K562 (cell line): ENCODE data around the gene CYB5B. TPM values are rescaled to one million over a fixed set of nuclear protein-coding genes. Genes with fewer than 3 reads are reported as not detected.

Experiments used
- ATAC-seq: fragments of 200-7000 bp; cut with Tn5 transposase; 3 replicates; pipeline ENCODE4 v1.9.1; 2020; ENCODE audit warnings: moderate library complexity
- BruUV-seq: library from RNA; stranded (reverse); fragments of 400-500 nt; replicated peaks from 2 replicates; lab custom pipeline; 2021; lab: Mats Ljungman, UMichigan
- CTCF ChIA-PET: fragments of 300-600 bp; formaldehyde crosslinking; extraction: SDS; loops from one replicate; lab custom pipeline; 2021; ENCODE audit warnings: low intra/inter-chr PET ratio; lab: Yijun Ruan, JAX
- POLR2A ChIA-PET: fragments of 300-600, 350-650 bp; sonication (Branson Sonifier 250); formaldehyde crosslinking; extraction: SDS; loops from one replicate; lab custom pipeline; 2021; ENCODE audit warnings: antibody characterized with exemption, inconsistent platforms; lab: Yijun Ruan, JAX
- DNase-seq, 4 experiments: peaks; one replicate each; pipeline versions ENCODE4 v3.0.0 to v3.0.0-alpha.2; 2011 to 2018; ENCODE audit warnings: low spot score in 3 of 4, mixed read lengths in 3 of 4; ENCODE audit errors: extremely low read depth in 1 of 4
- FAIRE-seq: peaks from 2 replicates; lab custom pipeline; 2011; peaks lifted over from hg19 to GRCh38; lab: Jason Lieb, UNC
- H2AFZ ChIP-seq: 2 replicates; pipeline ENCODE4 v1.6.0; 2011; ENCODE audit warnings: low read depth, low read length, control low read depth, inconsistent platforms
- H3K27ac ChIP-seq: fragments of 200-600 bp; 3 replicates; pipeline ENCODE4 v1.8.0; 2011; ENCODE audit warnings: low read depth, mild to moderate bottlenecking, control low read depth, inconsistent platforms, low read length, moderate library complexity, mixed read lengths; ENCODE audit errors: extremely low read depth
- H3K27me3 ChIP-seq, 2 experiments: fragments of 300-600 bp in 1 of 2; 2 replicates in 1 of 2; 3 replicates in 1 of 2; pipeline versions ENCODE4 v1.6.0 to v1.8.0; 2011; ENCODE audit warnings: inconsistent platforms in 2 of 2, low read length in 2 of 2, mild to moderate bottlenecking in 1 of 2, mixed read lengths in 1 of 2, moderate library complexity in 1 of 2; ENCODE audit not compliant: control insufficient read depth in 2 of 2, insufficient read depth in 2 of 2
- H3K36me3 ChIP-seq: fragments of 300-600 bp; 3 replicates; pipeline ENCODE4 v1.8.0; 2011; ENCODE audit warnings: mild to moderate bottlenecking, low read length, inconsistent platforms; ENCODE audit not compliant: control insufficient read depth, insufficient read depth
- H3K4me1 ChIP-seq, 2 experiments: fragments of 200-600 bp in 1 of 2; replicated peaks in 1 of 2; 2 replicates in 1 of 2; 3 replicates in 1 of 2; pipeline versions ENCODE4 v1.5.1 to v1.8.0; 2011; ENCODE audit warnings: inconsistent platforms in 2 of 2, low read length in 2 of 2, mild to moderate bottlenecking in 1 of 2, mixed read lengths in 1 of 2, moderate library complexity in 1 of 2; ENCODE audit not compliant: control insufficient read depth in 2 of 2, insufficient read depth in 2 of 2
- H3K4me2 ChIP-seq: 2 replicates; pipeline ENCODE4 v1.6.1; 2011; ENCODE audit warnings: low read length, control low read depth, inconsistent platforms, mixed read lengths; ENCODE audit not compliant: insufficient read depth
- H3K4me3 ChIP-seq: fragments of 200-600 bp; sonication (generic), shearing (Covaris generic); 2 replicates; pipeline ENCODE4 v1.5.1; 2016; ENCODE audit warnings: control low read depth, inconsistent platforms
- H3K79me2 ChIP-seq: fragments of 200-600 bp; 3 replicates; pipeline ENCODE4 v1.8.0; 2011; ENCODE audit warnings: low read length, inconsistent platforms; ENCODE audit not compliant: control insufficient read depth, insufficient read depth
- H3K9ac ChIP-seq, 2 experiments: 2 replicates each; pipeline versions ENCODE4 v1.6.0 to v1.6.1; 2011; ENCODE audit warnings: low read depth in 2 of 2, low read length in 2 of 2, control low read depth in 1 of 2, inconsistent platforms in 1 of 2, mild to moderate bottlenecking in 1 of 2, mixed read lengths in 1 of 2; ENCODE audit not compliant: insufficient read depth in 1 of 2
- H3K9me1 ChIP-seq: one replicate; pipeline ENCODE4 v1.6.0; 2011; ENCODE audit warnings: inconsistent platforms, mild to moderate bottlenecking, low read length, moderate library complexity; ENCODE audit not compliant: control insufficient read depth, insufficient read depth
- H3K9me3 ChIP-seq: replicated peaks from 2 replicates; pipeline ENCODE4 v1.5.1; 2011; ENCODE audit warnings: low read depth, low read length, inconsistent platforms; ENCODE audit not compliant: control insufficient read depth, insufficient read depth
- H4K20me1 ChIP-seq: replicated peaks from 2 replicates; pipeline ENCODE4 v1.6.1; 2011; ENCODE audit warnings: low read length, inconsistent platforms, mixed read lengths; ENCODE audit not compliant: control insufficient read depth, insufficient read depth
- PHB ChIP-seq: fragments of 250-450 bp; sonication (Bioruptor Pico); IDR thresholded peaks from 2 replicates; pipeline ENCODE4 v1.5.0; 2021
- RBM25 ChIP-seq: fragments of 200-400 bp; formaldehyde crosslinking; IDR thresholded peaks from 2 replicates; pipeline ENCODE4 v1.6.1; 2018; ENCODE audit warnings: low read length, low read depth, moderate library complexity; ENCODE audit not compliant: severe bottlenecking
- ZNF146 ChIP-seq: IDR thresholded peaks from one replicate; pipeline ENCODE4 v1.6.1; 2018; ENCODE audit warnings: missing compliant biosample characterization; ENCODE audit not compliant: unreplicated experiment
- ZNF239 ChIP-seq: fragments of 250-450 bp; sonication (Bioruptor Pico); IDR thresholded peaks from 2 replicates; pipeline ENCODE4 v1.4.0; 2020; ENCODE audit warnings: mild to moderate bottlenecking
- WGBS: fragments of 100-300 bp; shearing (Covaris generic); methylation state at CpG from one replicate; pipeline ENCODE4 v1.1.6; 2016; ENCODE audit warnings: low coverage, mixed read lengths; ENCODE audit not compliant: insufficient coverage; ENCODE audit errors: missing lambda C conversion rate; 5-methylcytosine and 5-hydroxymethylcytosine counted together
- in situ Hi-C: fragments of 300-500 bp; cut with MboI; formaldehyde crosslinking; loops from 4 replicates; pipeline ENCODE4 v1.15.0; 2018; ENCODE audit warnings: inconsistent platforms, mixed read lengths
- intact Hi-C: fragments of 100-400 bp; cut with micrococcal nuclease; formaldehyde crosslinking; loops from 2 replicates; pipeline ENCODE4 v1.14.2; 2022
- polyA plus RNA-seq, 8 experiments: library from polyadenylated mRNA; depleted of rRNA in 4 of 8; stranded (reverse) in 5 of 8; unstranded in 3 of 8; fragments of >200 nt; fragmentation: Nextera tagmentation in 2 of 8; fragmentation: Illumina TruSeq in 1 of 8; extraction: Ambion mirVana in 2 of 8; extraction: Trizol in 1 of 8; gene quantifications; 2 replicates each; pipeline versions ENCODE4 v1.2.1 to v1.2.3, GENCODE V29; 2011 to 2014; ENCODE audit warnings: inconsistent platforms in 1 of 8, missing spikeins in 1 of 8
- total RNA-seq, 7 experiments: library from RNA; depleted of rRNA in 6 of 7; stranded (reverse); fragments of >200 nt in 6 of 7; fragmentation: Illumina TruSeq in 2 of 7; extraction: Trizol in 2 of 7; gene quantifications; 2 replicates each; pipeline versions ENCODE4 v1.2.1 to v1.2.3, GENCODE V29; 2011 to 2021; ENCODE audit warnings: low replicate concordance in 1 of 7

CYB5B gene
- total and polyA plus RNA-seq, 9 of the 15 experiments (the other 6 are each of a cell fraction or from before 2014, with no cell fraction given): 29.9 to 274 (median 136) TPM

DNA sequence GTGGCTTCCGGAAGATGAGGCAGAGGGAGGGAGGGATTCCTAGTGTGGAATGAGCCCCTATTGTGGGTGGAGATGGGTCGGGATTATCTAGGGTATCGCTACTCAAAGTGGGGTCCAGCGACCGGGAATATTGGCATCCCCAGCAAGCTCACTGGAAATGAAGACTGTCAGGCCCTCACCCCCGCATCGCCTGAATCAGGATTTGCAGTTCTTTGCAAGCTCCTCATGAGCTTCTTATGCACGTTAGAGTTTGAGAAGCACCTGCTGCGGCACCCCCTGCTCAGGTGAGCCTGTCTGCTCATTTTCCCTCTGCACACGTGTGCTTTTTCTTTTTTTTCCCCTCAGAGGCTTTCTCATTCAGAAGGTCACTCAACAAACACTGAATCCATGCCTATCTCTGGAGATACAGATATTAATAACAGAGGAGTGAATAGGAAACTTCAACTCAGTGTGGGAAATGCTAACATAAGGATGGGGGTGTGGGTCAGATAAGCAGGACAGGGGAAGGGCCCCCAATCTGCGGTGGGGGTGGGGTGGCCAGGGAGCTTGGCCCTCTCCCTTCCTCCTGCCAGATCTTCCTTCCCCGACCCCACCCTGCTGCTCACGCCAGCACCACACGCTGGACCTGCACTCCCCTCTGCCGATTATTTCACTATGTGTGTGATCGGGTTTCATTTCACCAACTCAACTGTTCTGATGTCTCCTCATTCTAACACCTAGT is 73.6 kb downstream of the CYB5B start:
- Histone ChIP-seq H3K4me2 (peak overlapping the region; percentile 18; the same call in 1 of the 2 replicates), H3K4me3 (no peak overlapping the region), H3K36me3 (no peaks in the 10 kb centered on the region), H3K9me3 (no peaks in the 10 kb centered on the region), H3K79me2 (no peaks in the 10 kb centered on the region), H2AFZ (no peak overlapping the region), H3K9ac (no peak overlapping the region), H3K4me1 (peaks cover 0 to 4% of the 10 kb centered on the region in 2 experiments; a peak in 3 of 5 replicates), H3K27me3 (no peaks in the 10 kb centered on the region), H4K20me1 (no peaks in the 10 kb centered on the region), H3K9me1 (no peaks in the 10 kb centered on the region), H3K27ac (no peak overlapping the region)
- 34% methylated on average over 15 of the region's 16 CpGs for WGBS
- CTCF ChIA-PET: no interaction called here
- POLR2A ChIA-PET: interaction anchor here (0.5 to 1.7 kb wide), 3 partner anchors 9 to 224 kb away, joined by 3 to 7 read pairs (median 4); no protein-coding TSS in a partner anchor
- in situ Hi-C loops (no loop called here), intact Hi-C loops (loop anchor here (10.0 kb wide), 1 partner anchor 207 kb away; no protein-coding TSS in a partner anchor)
- peak in 2 of 4 experiments; percentile 36 to 56 for DNase-seq
- no TSS peak for BruUV-seq
- FAIRE-seq: no peak
- TF ChIP-seq PHB: no peak
- peak; percentile 39; the same call in 2 of the 3 replicates for ATAC-seq

DNA sequence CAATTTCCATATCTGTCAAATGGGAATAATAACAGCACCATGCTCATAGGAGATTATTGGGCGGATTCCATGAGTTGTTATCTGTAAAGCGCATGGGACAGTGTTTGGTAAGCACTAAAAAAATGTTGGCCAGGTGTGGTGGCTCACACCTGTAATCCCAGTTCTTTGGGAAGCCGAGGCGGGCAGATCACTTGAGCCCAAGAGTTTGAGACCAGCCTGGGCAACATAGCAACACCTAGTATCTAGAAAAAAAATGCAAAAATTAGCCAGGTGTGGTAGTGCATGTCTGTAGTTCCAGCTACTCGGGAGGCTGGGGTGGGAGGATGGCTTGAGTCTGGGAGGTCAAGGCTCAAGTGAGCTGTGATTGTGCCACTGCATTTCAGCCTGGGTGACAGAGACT is 74.5 kb downstream of the CYB5B start:
- H3K79me2 ChIP-seq: no peaks in the 10 kb centered on the region
- H3K4me3 ChIP-seq: no peak overlapping the region
- no peaks in the 10 kb centered on the region for H4K20me1 ChIP-seq
- in situ Hi-C loops: no loop called here
- H3K9me3 ChIP-seq: no peaks in the 10 kb centered on the region
- intact Hi-C loops: loop anchor here (10.0 kb wide), 1 partner anchor 206 kb away; no protein-coding TSS in a partner anchor
- 44% methylated on average over 5 of the region's 5 CpGs for WGBS
- no peaks in the 10 kb centered on the region for H3K36me3 ChIP-seq
- no peaks in the 10 kb centered on the region for H3K9me1 ChIP-seq
- ATAC-seq: no peak
- H3K4me1 ChIP-seq: peaks cover 0 to 4% of the 10 kb centered on the region in 2 experiments; a peak in 3 of 5 replicates
- H3K27ac ChIP-seq: no peak overlapping the region
- BruUV-seq: no TSS peak
- no peak overlapping the region for H3K4me2 ChIP-seq
- no peak for DNase-seq
- no peak overlapping the region for H2AFZ ChIP-seq
- no peak for FAIRE-seq
- H3K27me3 ChIP-seq: peaks cover 0 to 6% of the 10 kb centered on the region in 2 experiments; a peak in 1 of 5 replicates
- no peak overlapping the region for H3K9ac ChIP-seq
- ChIA-PET POLR2A (no interaction called here), CTCF (no interaction called here)
- TF ChIP-seq RBM25: peak; percentile 33
- no peak for TF ChIP-seq ZNF239 (CRISPR knock-in tag)
- TF ChIP-seq ZNF146 (CRISPR knock-in tag): no peak
- TF ChIP-seq, all 486 proteins: peak for 1
